ENCODE measurements around the gene KRT34.

KRT34 gene

DNA sequence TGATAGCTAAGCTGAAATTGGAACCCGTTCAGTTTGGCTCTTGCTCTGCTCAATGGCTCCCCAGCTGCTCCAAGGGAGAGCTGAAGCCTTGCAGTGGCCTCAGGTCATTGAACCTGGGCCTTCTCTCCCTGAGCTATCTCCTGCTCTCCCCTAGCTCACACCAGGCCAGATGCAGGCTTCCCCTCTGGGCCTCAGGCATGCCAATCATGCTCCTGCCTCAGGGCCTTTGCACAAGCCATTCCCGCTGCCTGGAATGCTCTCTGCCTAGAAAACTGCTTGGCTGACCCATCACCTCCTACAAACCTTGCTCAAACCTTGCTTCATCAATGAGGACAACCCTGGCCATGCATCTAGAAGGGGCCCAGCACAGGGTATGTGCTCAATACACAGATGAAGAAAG lies 49.9 kb downstream of the KRT34 start:
- no peak for DNase-seq (ENCODE audit: low spot score)

DNA sequence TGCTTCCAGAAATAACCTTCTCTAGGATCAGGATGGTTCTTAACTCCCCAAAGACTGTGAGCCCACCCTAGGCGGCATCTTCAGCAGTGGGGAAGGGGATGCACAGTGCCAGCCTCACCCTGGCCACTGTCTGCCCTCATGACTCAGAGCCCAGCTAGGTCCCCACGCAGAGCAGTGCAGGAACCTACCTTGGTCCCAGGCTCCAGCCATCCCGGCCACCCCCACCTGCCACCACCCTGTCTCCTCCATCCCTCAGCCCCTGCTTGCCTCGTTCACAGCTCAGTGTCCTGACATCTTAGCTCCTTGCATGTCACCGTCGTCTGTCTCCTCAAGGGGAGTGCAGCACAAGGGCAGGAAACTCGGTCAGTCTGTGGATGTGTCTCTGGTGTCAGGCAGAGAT lies 50.5 kb downstream of the KRT34 start:
- DNase-seq (ENCODE audit: low spot score), result no peak

DNA sequence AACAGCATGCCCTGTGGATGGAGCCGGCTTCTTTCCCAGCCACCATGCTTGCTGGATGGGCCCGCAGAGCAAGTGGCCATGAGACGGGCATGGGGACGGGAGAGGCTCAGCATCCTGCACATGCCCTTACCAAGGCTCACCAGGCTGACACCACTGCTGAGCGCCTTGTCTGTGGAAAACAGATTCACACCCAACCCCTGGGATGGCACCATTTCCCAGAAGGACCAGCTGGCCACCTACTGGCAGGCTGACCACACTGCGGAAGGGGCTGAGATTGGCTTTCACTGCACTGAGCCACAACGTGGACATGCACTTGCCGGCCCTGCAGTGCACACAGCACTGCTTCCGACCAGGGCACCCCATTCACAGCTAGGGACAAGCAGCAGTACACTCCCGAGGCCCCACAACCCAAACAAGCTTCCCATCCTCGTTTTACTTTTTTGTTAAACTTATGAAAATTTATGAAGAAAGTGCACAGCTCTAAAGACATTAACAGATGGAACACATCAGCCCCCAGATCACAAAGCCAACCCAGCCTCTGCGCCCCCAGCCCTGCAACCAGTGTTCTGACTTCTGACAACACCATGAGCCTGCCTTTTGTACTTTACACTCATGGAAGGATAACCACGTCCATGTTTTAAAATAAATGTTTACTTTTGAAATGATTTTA lies 52.7 kb downstream of the KRT34 start:
- DNase-seq (ENCODE audit: low spot score), result no peak

DNA sequence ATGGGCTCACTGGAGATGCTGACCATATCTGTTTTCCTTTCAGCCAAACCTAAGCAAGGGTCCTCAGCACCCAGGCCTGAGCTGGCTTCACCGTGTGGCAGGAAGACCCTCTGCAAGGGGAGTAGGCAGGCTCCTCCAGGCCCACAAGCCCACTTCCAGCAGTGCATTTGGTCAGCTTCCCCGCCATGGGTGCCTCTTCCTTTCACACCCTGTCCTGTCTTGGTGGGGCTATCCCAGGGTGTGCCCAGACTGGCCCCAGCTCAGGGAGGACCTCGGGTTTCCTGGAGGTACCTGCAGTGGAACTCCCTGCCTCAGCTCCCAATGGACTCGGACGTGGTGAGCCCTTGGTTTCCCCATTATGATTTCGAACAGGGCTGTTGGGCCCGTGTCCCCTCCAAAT lies 53.9 kb downstream of the KRT34 start:
- no peak for DNase-seq (ENCODE audit: low spot score)

Measured in hematopoietic multipotent progenitor cell treated with erythropoietin and hydrocortisone succinate and interleukin-3 and kit ligand, for 17 days (in vitro differentiated cells).